Coronary artery (tissue), 2 donors: ENCODE results near the gene SCD5.

ENCODE experiments used
- DNase-seq: peaks from one replicate; pipeline ENCODE4 v3.0.0-alpha.2; 2017; ENCODE audit warnings: low spot score
- H3K27ac ChIP-seq, 2 donors: fragments of 200-600 bp; sonication (generic); one replicate each; pipeline ENCODE4 v1.5.1; 2016 to 2019
- H3K4me3 ChIP-seq: fragments of 200-600 bp; sonication (generic); 2 replicates; pipeline ENCODE4 v1.5.1; 2016; ENCODE audit warnings: mild to moderate bottlenecking, moderate library complexity
- TF ChIP-seq, protein P1 (sequence below): fragments of 200-600 bp; sonication (generic); IDR thresholded peaks from one replicate; pipeline ENCODE4 v1.5.1; 2019; ENCODE audit warnings: antibody characterized with exemption

SCD5 gene

DNA sequence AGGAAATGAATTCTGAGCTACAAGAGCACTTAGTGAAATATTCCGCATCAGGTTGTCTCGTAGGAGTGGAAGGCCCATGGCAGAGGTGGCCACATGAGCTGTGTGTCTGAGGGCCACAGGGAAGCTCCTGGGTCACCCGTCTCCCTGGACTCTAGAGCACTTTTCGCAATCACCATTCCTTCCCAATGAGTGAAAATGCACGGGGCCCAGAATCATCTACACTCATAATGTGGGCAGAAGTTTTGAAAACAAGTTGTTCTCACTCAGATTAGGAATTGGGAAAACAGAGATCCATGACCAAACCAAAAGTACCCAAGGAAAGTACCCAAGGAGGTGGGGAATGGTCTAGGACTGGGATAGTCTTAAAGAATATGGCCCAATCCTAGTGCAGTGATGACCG lies 94.4 kb downstream of the SCD5 start:
- DNase-seq = no peak
- TF ChIP-seq, protein P1, sequence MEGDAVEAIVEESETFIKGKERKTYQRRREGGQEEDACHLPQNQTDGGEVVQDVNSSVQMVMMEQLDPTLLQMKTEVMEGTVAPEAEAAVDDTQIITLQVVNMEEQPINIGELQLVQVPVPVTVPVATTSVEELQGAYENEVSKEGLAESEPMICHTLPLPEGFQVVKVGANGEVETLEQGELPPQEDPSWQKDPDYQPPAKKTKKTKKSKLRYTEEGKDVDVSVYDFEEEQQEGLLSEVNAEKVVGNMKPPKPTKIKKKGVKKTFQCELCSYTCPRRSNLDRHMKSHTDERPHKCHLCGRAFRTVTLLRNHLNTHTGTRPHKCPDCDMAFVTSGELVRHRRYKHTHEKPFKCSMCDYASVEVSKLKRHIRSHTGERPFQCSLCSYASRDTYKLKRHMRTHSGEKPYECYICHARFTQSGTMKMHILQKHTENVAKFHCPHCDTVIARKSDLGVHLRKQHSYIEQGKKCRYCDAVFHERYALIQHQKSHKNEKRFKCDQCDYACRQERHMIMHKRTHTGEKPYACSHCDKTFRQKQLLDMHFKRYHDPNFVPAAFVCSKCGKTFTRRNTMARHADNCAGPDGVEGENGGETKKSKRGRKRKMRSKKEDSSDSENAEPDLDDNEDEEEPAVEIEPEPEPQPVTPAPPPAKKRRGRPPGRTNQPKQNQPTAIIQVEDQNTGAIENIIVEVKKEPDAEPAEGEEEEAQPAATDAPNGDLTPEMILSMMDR = no peak
- H3K27ac ChIP-seq = no peak overlapping the region
- no peak overlapping the region for H3K4me3 ChIP-seq

- no peak for DNase-seq
- TF ChIP-seq, protein P1 = no peak
- no peak overlapping the region for H3K4me3 ChIP-seq
- no peak overlapping the region for H3K27ac ChIP-seq
Observed at GRCh38 chr4:82698412-82698811, 100.2 kb downstream of the SCD5 start.

DNA sequence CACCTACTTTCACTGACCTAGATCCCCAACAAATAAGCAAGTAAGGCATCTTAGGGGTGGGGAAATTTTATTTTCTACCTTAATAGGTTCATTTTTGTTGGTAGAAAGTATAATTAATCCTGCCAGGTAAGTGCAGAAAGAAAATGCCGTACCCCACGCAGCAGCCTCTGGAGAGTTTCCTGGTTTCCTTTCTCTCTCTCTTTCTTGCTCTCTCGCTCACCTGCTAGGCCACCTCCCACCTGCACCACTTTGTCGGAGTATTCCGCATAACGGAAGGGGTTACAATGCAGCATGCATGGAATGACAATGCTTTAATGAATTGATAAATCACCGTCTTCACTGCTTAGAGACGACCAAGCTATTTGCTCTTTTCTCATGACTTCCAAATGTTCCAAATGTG lies 101.0 kb downstream of the SCD5 start:
- Histone ChIP-seq H3K4me3 (no peak overlapping the region), H3K27ac (no peak overlapping the region)
- TF ChIP-seq, protein P1 = no peak
- DNase-seq = no peak

- DNase-seq = no peak
- Histone ChIP-seq H3K27ac (no peak overlapping the region), H3K4me3 (no peak overlapping the region)
- TF ChIP-seq, protein P1 = no peak
Observed at GRCh38 chr4:82696117-82696860, 102.3 kb downstream of the SCD5 start.

GRCh38 chr4:82694892-82695291 lies 103.7 kb downstream of the SCD5 start:
- Histone ChIP-seq H3K4me3 (no peak overlapping the region), H3K27ac (no peak overlapping the region)
- no peak for DNase-seq
- TF ChIP-seq, protein P1 = no peak

DNA sequence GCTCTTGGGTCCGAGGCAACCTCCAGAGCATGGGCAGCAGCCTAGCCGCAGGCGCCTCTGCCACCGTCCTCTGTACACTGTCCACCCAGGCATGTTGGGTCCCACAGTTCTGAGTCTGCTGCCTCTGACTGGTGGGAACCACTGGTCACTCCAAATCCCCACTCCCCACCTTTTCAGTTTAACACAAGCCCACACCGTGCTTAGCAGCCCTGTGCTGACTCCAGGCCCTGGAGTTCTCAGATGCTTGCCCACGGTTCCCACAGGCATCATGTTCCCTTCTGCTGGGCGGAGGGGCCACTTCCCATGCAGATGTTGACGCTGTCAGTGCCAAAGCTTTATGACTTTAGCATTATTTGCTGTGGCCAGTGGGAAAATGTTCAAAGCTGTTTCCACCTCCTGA lies 104.5 kb downstream of the SCD5 start:
- H3K27ac ChIP-seq = no peak overlapping the region
- DNase-seq = no peak
- H3K4me3 ChIP-seq = no peak overlapping the region
- TF ChIP-seq, protein P1 = no peak

DNA sequence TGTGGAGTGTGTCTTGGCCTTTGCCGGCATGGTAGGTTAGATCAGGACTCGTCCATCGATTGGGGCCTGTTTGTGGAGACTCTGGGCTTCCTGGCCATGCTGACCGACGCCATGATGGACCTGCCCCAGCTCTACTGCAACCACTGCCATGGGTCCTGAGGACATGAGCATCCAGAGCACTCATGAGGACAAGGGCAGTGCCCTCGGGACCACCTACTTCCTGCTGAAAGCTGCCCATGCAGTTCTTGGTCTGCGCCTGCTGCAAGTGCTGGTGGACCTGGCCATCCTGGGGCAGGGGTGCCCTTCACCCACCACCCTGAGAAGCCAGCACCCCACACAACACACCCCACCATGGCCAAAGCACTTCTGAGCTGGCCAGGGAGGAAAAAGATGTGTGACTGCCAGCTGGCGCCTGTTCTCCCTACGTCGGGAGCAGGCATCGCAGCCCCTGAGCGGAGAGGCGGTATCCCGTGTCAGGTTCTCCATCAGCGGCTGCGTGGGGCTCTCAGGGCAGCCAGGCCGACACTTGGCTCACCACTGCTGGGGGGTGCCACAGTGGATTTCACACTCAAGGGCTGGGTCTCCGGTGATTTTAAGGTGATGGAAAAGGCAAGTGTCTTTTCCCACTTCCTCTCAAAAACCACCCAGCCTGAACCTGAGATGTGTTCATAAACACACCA lies 106.4 kb downstream of the SCD5 start:
- DNase-seq = no peak
- TF ChIP-seq, protein P1 = no peak
- H3K27ac ChIP-seq = no peak overlapping the region
- H3K4me3 ChIP-seq = no peak overlapping the region
